HL-60/S4 (cell line): ENCODE results near the gene PXDN.
"Not testable (repeated sequence)": the region's sequence is repeated elsewhere in the genome, so short reads cannot be mapped to it uniquely, and the experiment has no call there.

Experiments used
- in situ Hi-C: fragments of 300-500 bp; cut with MboI; formaldehyde crosslinking; loops from 2 replicates; pipeline ENCODE4 v1.14.3; 2022; ENCODE audit warnings: low sequenced_read_pairs

The PXDN gene

GRCh38 chr2:1744446-1745170, at the start of gene PXDN:
Gene PXDN, minus strand, starts transcription at chr2:1744515. Its CDS starts 60 bp downstream, at chr2:1744455.
- in situ Hi-C loops: no loop called here

GRCh38 chr2:1793868-1794445, 49.6 kb upstream of the PXDN start:
- in situ Hi-C loops: no loop called here

GRCh38 chr2:1793001-1793867, 48.9 kb upstream of the PXDN start:
- in situ Hi-C loops: no loop called here

- in situ Hi-C loops: no loop called here
Observed at GRCh38 chr2:1791685-1792435, 47.5 kb upstream of the PXDN start.

GRCh38 chr2:1791006-1791605, 46.8 kb upstream of the PXDN start:
- in situ Hi-C loops: no loop called here

GRCh38 chr2:1790473-1790872, 46.2 kb upstream of the PXDN start:
- in situ Hi-C loops: no loop called here

- in situ Hi-C loops: no loop called here
Observed at GRCh38 chr2:1789610-1790009, 45.3 kb upstream of the PXDN start.

- in situ Hi-C loops: no loop called here
Observed at GRCh38 chr2:1788478-1788959, 44.2 kb upstream of the PXDN start.

- in situ Hi-C loops: no loop called here
Observed at GRCh38 chr2:1787755-1788477, 43.6 kb upstream of the PXDN start.

- in situ Hi-C loops: no loop called here
Observed at GRCh38 chr2:1784986-1785617, 40.8 kb upstream of the PXDN start.

- in situ Hi-C loops: no loop called here
Observed at GRCh38 chr2:1784087-1784486, 39.8 kb upstream of the PXDN start.

GRCh38 chr2:1782514-1782913, 38.2 kb upstream of the PXDN start:
- in situ Hi-C loops: no loop called here

GRCh38 chr2:1781291-1782080, 37.2 kb upstream of the PXDN start:
- in situ Hi-C loops: no loop called here

- in situ Hi-C loops: no loop called here
Observed at GRCh38 chr2:1780693-1781092, 36.4 kb upstream of the PXDN start.

- in situ Hi-C loops: not testable (repeated sequence)
Observed at GRCh38 chr2:1780054-1780453, 35.7 kb upstream of the PXDN start.

GRCh38 chr2:1778566-1778965, 34.3 kb upstream of the PXDN start:
- in situ Hi-C loops: no loop called here

GRCh38 chr2:1777781-1778180, 33.5 kb upstream of the PXDN start:
- in situ Hi-C loops: no loop called here

- in situ Hi-C loops: no loop called here
Observed at GRCh38 chr2:1777156-1777555, 32.8 kb upstream of the PXDN start.
